ENCODE results near the gene DEK.

Gene DEK

DNA sequence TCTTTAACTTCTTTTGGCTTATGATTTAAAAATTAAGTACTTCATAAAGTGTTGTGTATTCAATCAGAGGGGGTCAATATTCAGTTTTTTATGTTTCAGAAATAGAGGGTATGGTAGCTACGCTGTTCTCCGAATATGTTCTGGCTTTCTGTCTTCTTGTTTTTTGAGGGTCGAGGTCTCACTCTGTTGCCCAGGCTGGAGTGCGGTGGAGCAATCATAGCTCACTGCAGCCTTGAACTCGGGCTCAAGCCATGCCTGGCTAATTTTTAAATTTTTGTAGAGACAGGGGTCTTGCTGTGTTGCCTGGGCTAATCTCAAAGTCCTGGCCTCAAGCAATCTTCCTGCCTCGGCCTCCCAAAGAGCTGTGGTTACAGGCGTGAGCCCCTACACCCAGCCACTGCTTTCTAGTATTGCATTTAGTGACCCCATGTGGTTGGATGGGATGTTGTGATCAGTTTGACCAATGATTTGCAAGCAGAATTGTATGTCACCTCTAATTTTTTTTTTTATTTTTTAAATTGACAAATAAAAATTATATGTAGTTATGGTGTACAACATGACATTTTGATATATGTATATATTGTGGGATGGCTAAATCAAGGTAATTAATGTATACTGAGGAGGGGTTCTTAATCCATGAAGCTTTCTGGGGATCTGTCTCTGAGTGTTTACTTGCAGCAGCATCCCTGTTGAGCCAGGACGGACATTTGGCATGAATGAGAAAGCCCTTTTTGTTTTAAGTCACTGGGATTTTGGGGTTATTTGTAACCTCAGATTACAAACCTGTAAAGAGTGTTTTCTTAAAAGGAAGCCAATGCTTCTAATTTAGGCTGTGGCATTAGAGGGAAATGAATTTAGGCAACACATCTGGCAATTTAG lies 38.5 kb upstream of the DEK start:
- no peak for TF ChIP-seq EZH2 (IDR thresholded peaks at IDR 0.05; ENCODE audit: borderline replicate concordance, low read length)
- TF ChIP-seq, protein P1, sequence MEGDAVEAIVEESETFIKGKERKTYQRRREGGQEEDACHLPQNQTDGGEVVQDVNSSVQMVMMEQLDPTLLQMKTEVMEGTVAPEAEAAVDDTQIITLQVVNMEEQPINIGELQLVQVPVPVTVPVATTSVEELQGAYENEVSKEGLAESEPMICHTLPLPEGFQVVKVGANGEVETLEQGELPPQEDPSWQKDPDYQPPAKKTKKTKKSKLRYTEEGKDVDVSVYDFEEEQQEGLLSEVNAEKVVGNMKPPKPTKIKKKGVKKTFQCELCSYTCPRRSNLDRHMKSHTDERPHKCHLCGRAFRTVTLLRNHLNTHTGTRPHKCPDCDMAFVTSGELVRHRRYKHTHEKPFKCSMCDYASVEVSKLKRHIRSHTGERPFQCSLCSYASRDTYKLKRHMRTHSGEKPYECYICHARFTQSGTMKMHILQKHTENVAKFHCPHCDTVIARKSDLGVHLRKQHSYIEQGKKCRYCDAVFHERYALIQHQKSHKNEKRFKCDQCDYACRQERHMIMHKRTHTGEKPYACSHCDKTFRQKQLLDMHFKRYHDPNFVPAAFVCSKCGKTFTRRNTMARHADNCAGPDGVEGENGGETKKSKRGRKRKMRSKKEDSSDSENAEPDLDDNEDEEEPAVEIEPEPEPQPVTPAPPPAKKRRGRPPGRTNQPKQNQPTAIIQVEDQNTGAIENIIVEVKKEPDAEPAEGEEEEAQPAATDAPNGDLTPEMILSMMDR (IDR thresholded peaks at IDR 0.05; ENCODE audit: low read length): peak; percentile 30; the same call in 1 of the 2 replicates
- Histone ChIP-seq H3K4me1 (ENCODE audit: insufficient read depth, low read length, severe bottlenecking) (no peaks in the 10 kb centered on the region), H3K9ac (ENCODE audit: low read length) (no peak overlapping the region), H3K27me3 (ENCODE audit: insufficient read depth, low read length) (no peaks in the 10 kb centered on the region), H3K4me2 (ENCODE audit: low read length) (no peak overlapping the region), H3K4me3 (ENCODE audit: low read depth, low read length, poor library complexity, severe bottlenecking) (no peak overlapping the region), H3K36me3 (ENCODE audit: insufficient read depth, low read length) (no peaks in the 10 kb centered on the region), H3K27ac (ENCODE audit: low read depth, low read length, poor library complexity, severe bottlenecking) (no peak overlapping the region), H3K9me2 (ENCODE audit: low read depth, low read length) (no peaks in the 10 kb centered on the region), H3K79me2 (ENCODE audit: insufficient read depth, low read length) (no peaks in the 10 kb centered on the region), H4K20me1 (ENCODE audit: insufficient read depth, low read length) (no peaks in the 10 kb centered on the region), H2AFZ (ENCODE audit: low read length) (no peak overlapping the region), H3F3A (ENCODE audit: insufficient read depth, low read length) (no peaks in the 10 kb centered on the region), H3K9me3 (ENCODE audit: low read length) (no peaks in the 10 kb centered on the region)

DNA sequence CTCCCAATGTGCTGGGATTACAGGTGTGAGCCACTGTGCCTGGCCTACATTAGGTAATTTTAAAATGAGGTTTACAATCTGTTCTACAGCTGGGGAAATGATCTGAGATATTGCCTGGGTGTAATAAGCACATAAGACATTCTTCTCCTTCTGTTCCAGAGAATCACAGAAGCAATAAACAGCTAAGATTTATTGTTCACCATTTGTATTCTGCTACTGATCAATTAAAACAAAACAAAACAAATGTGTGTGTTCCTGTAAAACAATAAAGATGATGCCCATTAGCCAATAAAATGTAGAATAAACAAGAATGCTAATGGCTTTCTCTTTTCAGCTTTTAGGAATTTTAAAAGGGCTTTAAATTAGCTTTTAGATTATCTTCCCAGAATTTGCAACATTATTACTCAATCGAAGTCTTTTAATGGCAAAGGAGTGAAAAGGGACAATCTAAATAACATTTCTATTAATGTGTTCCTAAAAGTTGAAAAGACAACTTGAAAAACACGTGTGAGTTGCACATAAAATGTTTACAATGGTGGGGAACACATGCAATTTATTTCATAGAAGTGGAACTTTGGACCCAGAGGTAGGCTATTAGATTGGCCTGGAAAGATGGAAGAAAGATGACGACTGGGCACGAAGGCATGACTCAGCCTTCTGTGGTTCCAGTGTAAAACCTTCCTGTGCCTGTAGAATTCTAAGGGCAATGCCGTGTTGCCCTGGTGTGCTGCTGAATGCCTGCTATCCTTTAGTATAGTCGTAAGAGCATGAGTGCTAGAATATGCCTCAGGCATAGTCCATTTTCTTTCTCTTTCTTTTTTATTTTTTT lies 29.0 kb upstream of the DEK start:
- no peaks in the 10 kb centered on the region for H3K27me3 ChIP-seq (ENCODE audit: insufficient read depth, low read length)
- no peaks in the 10 kb centered on the region for H3F3A ChIP-seq (ENCODE audit: insufficient read depth, low read length)
- H4K20me1 ChIP-seq (ENCODE audit: insufficient read depth, low read length): no peaks in the 10 kb centered on the region
- no peaks in the 10 kb centered on the region for H3K9me3 ChIP-seq (ENCODE audit: low read length)
- no peak overlapping the region for H3K27ac ChIP-seq (ENCODE audit: low read depth, low read length, poor library complexity, severe bottlenecking)
- TF ChIP-seq EZH2 (IDR thresholded peaks at IDR 0.05; ENCODE audit: borderline replicate concordance, low read length): no peak
- TF ChIP-seq, protein P1 (IDR thresholded peaks at IDR 0.05; ENCODE audit: low read length): no peak
- no peaks in the 10 kb centered on the region for H3K36me3 ChIP-seq (ENCODE audit: insufficient read depth, low read length)
- H3K4me3 ChIP-seq (ENCODE audit: low read depth, low read length, poor library complexity, severe bottlenecking): no peak overlapping the region
- H3K9me2 ChIP-seq (ENCODE audit: low read depth, low read length): no peaks in the 10 kb centered on the region
- no peaks in the 10 kb centered on the region for H3K79me2 ChIP-seq (ENCODE audit: insufficient read depth, low read length)
- H3K4me2 ChIP-seq (ENCODE audit: low read length): no peak overlapping the region
- no peaks in the 10 kb centered on the region for H3K4me1 ChIP-seq (ENCODE audit: insufficient read depth, low read length, severe bottlenecking)
- H3K9ac ChIP-seq (ENCODE audit: low read length): no peak overlapping the region
- no peak overlapping the region for H2AFZ ChIP-seq (ENCODE audit: low read length)

DNA sequence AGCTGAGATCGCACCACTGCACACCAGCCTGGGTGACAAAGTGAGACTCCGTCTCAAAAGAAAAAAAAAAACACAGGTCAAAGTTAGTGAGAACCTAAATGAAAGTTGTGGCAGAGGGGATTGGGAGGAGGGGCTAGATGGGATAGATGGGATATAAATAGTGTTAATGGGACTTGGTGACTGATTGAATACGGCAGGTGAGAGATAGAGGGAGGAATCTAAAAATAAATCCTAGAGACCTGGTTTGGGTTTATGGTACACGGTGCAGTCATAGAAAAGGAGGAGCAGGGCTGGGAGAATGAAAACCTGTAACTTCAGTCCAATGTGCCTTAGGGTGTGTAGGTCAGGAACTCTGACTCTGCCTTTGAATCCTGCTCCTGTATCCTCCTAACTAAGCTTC lies 25.0 kb upstream of the DEK start:
- H3F3A ChIP-seq (ENCODE audit: insufficient read depth, low read length): no peaks in the 10 kb centered on the region
- H3K36me3 ChIP-seq (ENCODE audit: insufficient read depth, low read length): no peaks in the 10 kb centered on the region
- H3K9ac ChIP-seq (ENCODE audit: low read length): no peak overlapping the region
- no peaks in the 10 kb centered on the region for H3K9me3 ChIP-seq (ENCODE audit: low read length)
- no peak overlapping the region for H3K27ac ChIP-seq (ENCODE audit: low read depth, low read length, poor library complexity, severe bottlenecking)
- H4K20me1 ChIP-seq (ENCODE audit: insufficient read depth, low read length): no peaks in the 10 kb centered on the region
- H3K9me2 ChIP-seq (ENCODE audit: low read depth, low read length): no peaks in the 10 kb centered on the region
- H3K4me3 ChIP-seq (ENCODE audit: low read depth, low read length, poor library complexity, severe bottlenecking): no peak overlapping the region
- H3K4me2 ChIP-seq (ENCODE audit: low read length): no peak overlapping the region
- no peaks in the 10 kb centered on the region for H3K27me3 ChIP-seq (ENCODE audit: insufficient read depth, low read length)
- H3K4me1 ChIP-seq (ENCODE audit: insufficient read depth, low read length, severe bottlenecking): no peaks in the 10 kb centered on the region
- TF ChIP-seq, protein P1 (IDR thresholded peaks at IDR 0.05; ENCODE audit: low read length): no peak
- TF ChIP-seq EZH2 (IDR thresholded peaks at IDR 0.05; ENCODE audit: borderline replicate concordance, low read length): no peak
- no peak overlapping the region for H2AFZ ChIP-seq (ENCODE audit: low read length)
- no peaks in the 10 kb centered on the region for H3K79me2 ChIP-seq (ENCODE audit: insufficient read depth, low read length)

Data from OCI-LY1 (cell line).